ENCODE results near the gene BTF3. TPM values are rescaled to one million over a fixed set of nuclear protein-coding genes. Genes with fewer than 3 reads are reported as not detected.

The BTF3 gene
- total RNA-seq (2011; cell fraction: chromatin; rRNA removed; ENCODE audit: low replicate concordance), result 52.4 and 105 TPM in 2 replicates
- total RNA-seq (2011; cell fraction: nucleolus; rRNA removed), result 77.4 and 82.7 TPM in 2 replicates
- 133 and 210 TPM in 2 replicates for total RNA-seq (2011; cell fraction: nucleoplasm; rRNA removed)
- total RNA-seq (2014; rRNA removed) (500 and 534 TPM in 2 replicates), total RNA-seq (2014; rRNA removed; fragmentation: Illumina TruSeq; extraction: Trizol) (775 and 842 TPM in 2 replicates), total RNA-seq (2015; rRNA removed; fragmentation: Illumina TruSeq; extraction: Trizol) (754 and 814 TPM in 2 replicates), total RNA-seq (2021) (808 and 883 TPM in 2 replicates), polyA plus RNA-seq (2011; rRNA removed) (761 and 848 TPM in 2 replicates), polyA plus RNA-seq (2014; fragmentation: Illumina TruSeq; extraction: Trizol) (1,456 and 1,637 TPM in 2 replicates), polyA plus RNA-seq (2014; fragmentation: Nextera tagmentation; extraction: Ambion mirVana) (1,000 to 10,000 TPM; 1,000 to 1,004 TPM), polyA plus RNA-seq (2014; rRNA removed) (860 and 925 TPM in 2 replicates), polyA minus RNA-seq (2011; rRNA and poly(A)+ RNA removed) (882 and 931 TPM in 2 replicates), Bru-seq, nascent RNA (percentile 99 among the genes with signal in this experiment), BruChase-seq, experiment 1, labeled RNA remaining after a 2-hour chase (percentile 99 among the genes with signal in this experiment), BruChase-seq, experiment 2, labeled RNA remaining after a 6-hour chase (percentile 99 among the genes with signal in this experiment)
- polyA plus RNA-seq (2011; cell fraction: cytosol; rRNA removed), result 199 and 413 TPM in 2 replicates
- 206 and 312 TPM in 2 replicates for polyA plus RNA-seq (2011; cell fraction: nucleus; rRNA removed)
- 1,014 and 1,078 TPM in 2 replicates for polyA plus RNA-seq (2012)
- 300 and 339 TPM in 2 replicates for polyA minus RNA-seq (2011; cell fraction: cytosol; rRNA and poly(A)+ RNA removed)
- polyA minus RNA-seq (2011; cell fraction: nucleus; rRNA and poly(A)+ RNA removed), result 52.6 and 126 TPM in 2 replicates
- long read RNA-seq, experiment 1, transcript BTF3-201 (6 exons, 897 nt), result major isoform, 969 of 1,174 reads
- long read RNA-seq, experiment 1, transcript BTF3-202 (6 exons, 1,237 nt), result minor isoform, 81 of 1,174 reads
- long read RNA-seq, experiment 1, partial matches to known transcripts, result 111 of 1,174 reads
- long read RNA-seq, experiment 1, other reads (novel, unspliced or antisense), result 13 of 1,174 reads
- long read RNA-seq, experiment 2, partial matches to known transcripts, result 96 of 848 reads
- long read RNA-seq, experiment 2, other reads (novel, unspliced or antisense), result 751 of 848 reads
- long read RNA-seq, experiment 3, transcript BTF3-201 (6 exons, 897 nt), result major isoform, 1,462 of 1,597 reads
- long read RNA-seq, experiment 3, transcript BTF3-202 (6 exons, 1,237 nt), result minor isoform, 44 of 1,597 reads
- long read RNA-seq, experiment 3, partial matches to known transcripts, result 9 of 1,597 reads
- long read RNA-seq, experiment 3, other reads (novel, unspliced or antisense), result 79 of 1,597 reads

GRCh38 chr5:73498057-73498992 is at the start of gene BTF3:
TSS of gene BTF3 (plus strand) at chr5:73498442. CDS start at chr5:73498668, 226 bp downstream.
- under 1% methylated on average over 56 of the region's 67 CpGs for WGBS (ENCODE audit: insufficient coverage, low coverage, missing lambda C conversion rate)
- intact Hi-C loops (cut with micrococcal nuclease), result loop anchor here (5.0 kb wide), 1 partner anchor 46 kb away; no protein-coding TSS in a partner anchor
- no TSS peak for BruUV-seq (replicated peaks)
- Histone ChIP-seq H3K9me1 (ENCODE audit: control insufficient read depth, insufficient read depth, low read length) (no peaks in the 10 kb centered on the region), H4K20me1 (replicated peaks; ENCODE audit: control insufficient read depth, insufficient read depth, low read length) (peaks cover 9% of the 10 kb centered on the region; the same call in 1 of the 2 replicates), H3K9ac (ENCODE audit: insufficient read depth in 1 of 2, low read depth in 2 of 2, low read length in 2 of 2) (peak within 1 kb of the TSS; percentile 99 to 100), H3K27ac (ENCODE audit: extremely low read depth, low read depth, low read length) (peak within 1 kb of the TSS; percentile 98), H3K9me3 (replicated peaks; ENCODE audit: control insufficient read depth, insufficient read depth, low read depth, low read length) (no peaks in the 10 kb centered on the region), H2AFZ (ENCODE audit: low read depth, low read length) (peak within 1 kb of the TSS; percentile 84), H3K4me3 (peak within 1 kb of the TSS; percentile 93), H3K4me1 (replicated peaks in 1 of 2; ENCODE audit: control insufficient read depth in 2 of 2, insufficient read depth in 2 of 2, low read length in 2 of 2) (peaks cover 3% of the 10 kb centered on the region in 2 experiments; a peak in 4 of 5 replicates), H3K27me3 (ENCODE audit: control insufficient read depth in 2 of 2, insufficient read depth in 2 of 2, low read length in 2 of 2) (no peaks in the 10 kb centered on the region), H3K36me3 (ENCODE audit: control insufficient read depth, insufficient read depth, low read length) (peaks cover 42% of the 10 kb centered on the region), H3K4me2 (ENCODE audit: insufficient read depth, low read length) (peak within 1 kb of the TSS; percentile 85), H3K79me2 (ENCODE audit: control insufficient read depth, insufficient read depth, low read length) (peaks cover 60% of the 10 kb centered on the region)
- CTCF ChIA-PET (ENCODE audit: low intra/inter-chr PET ratio), result interaction anchor here (0.7 kb wide), 1 partner anchor 296 kb away, joined by 3 read pairs; no protein-coding TSS in a partner anchor
- DNase-seq (ENCODE audit: extremely low read depth in 1 of 4, low spot score in 3 of 4), result peak; percentile 83 to 99 (median 88)
- in situ Hi-C loops (cut with MboI), result no loop called here
- POLR2A ChIA-PET, result interaction anchor here (0.5 to 3.4 kb wide), 16 partner anchors 9 to 509 kb away, joined by 3 to 29 read pairs (median 4); partner anchors contain the start of gene FOXD1
- peak; percentile 95 for FAIRE-seq
- ATAC-seq, result peak; percentile 94
- TF ChIP-seq RAD51 (IDR thresholded peaks at IDR 0.05; ENCODE audit: borderline replicate concordance, low read depth) (peak; percentile 10; the same call in 1 of the 2 replicates), CBFB (CRISPR knock-in tag; IDR thresholded peaks at IDR 0.05) (0 out of 2 replicates have a peak, but pooled peaks have one; percentile 63), RBFOX2 (IDR thresholded peaks at IDR 0.05; ENCODE audit: low read depth, low read length) (peak; percentile 99), FOXK2 (conservative IDR thresholded peaks at IDR 0.05 in 1 of 2, IDR thresholded peaks at IDR 0.05 in 1 of 2; ENCODE audit: low read depth in 2 of 2) (peak; percentile 64 to 75; a peak in 3 of 4 replicates), ZFP30 (CRISPR knock-in tag; IDR thresholded peaks at IDR 0.05; ENCODE audit: borderline replicate concordance) (no peak), BACH1 (tag; IDR thresholded peaks at IDR 0.05) (no peak), ZNF175 (CRISPR knock-in tag; IDR thresholded peaks at IDR 0.05; ENCODE audit: low read depth) (peak; percentile 24), ETV5 (CRISPR knock-in tag; IDR thresholded peaks at IDR 0.05; ENCODE audit: low read depth) (0 out of 2 replicates have a peak, but pooled peaks have one; percentile 59), NR2C2 (CRISPR knock-in tag; IDR thresholded peaks at IDR 0.05) (peak; percentile 57), NR2C2 (tag; IDR thresholded peaks at IDR 0.05) (peak; percentile 69; the same call in 1 of the 2 replicates), SMAD3 (CRISPR knock-in tag; conservative IDR thresholded peaks at IDR 0.05) (no peak), SIRT6 (IDR thresholded peaks at IDR 0.05; ENCODE audit: low read depth, low read length) (no peak)
